NCI-H2196 treated with DMSO at 0.1 percent for 48 hours (cell line): ENCODE data around the gene HBG1.
"Not testable (repeated sequence)": the region's sequence is repeated elsewhere in the genome, so short reads cannot be mapped to it uniquely, and the experiment has no call there.

ENCODE experiments used
- DNase-seq: peaks from one replicate; lab custom pipeline; 2025; ENCODE audit not compliant: unreplicated experiment; lab: John Stamatoyannopoulos, UW

HBG1 gene

GRCh38 chr11:5249807-5250396 is at the start of gene HBG1:
Gene HBG1, minus strand, starts transcription at chr11:5249857. Its CDS starts 53 bp downstream, at chr11:5249804.
- not testable (repeated sequence) for DNase-seq

GRCh38 chr11:5298451-5298850 is 48.8 kb upstream of the HBG1 start:
- no peak for DNase-seq

- no peak for DNase-seq
Observed at GRCh38 chr11:5297721-5298323, 48.2 kb upstream of the HBG1 start.

GRCh38 chr11:5294342-5294995 is 44.8 kb upstream of the HBG1 start:
- not testable (repeated sequence) for DNase-seq

GRCh38 chr11:5293028-5293427 is 43.4 kb upstream of the HBG1 start:
- no peak for DNase-seq

GRCh38 chr11:5291207-5291838 is 41.7 kb upstream of the HBG1 start:
- no peak for DNase-seq

- no peak for DNase-seq
Observed at GRCh38 chr11:5290106-5290505, 40.4 kb upstream of the HBG1 start.

- no peak for DNase-seq
Observed at GRCh38 chr11:5289696-5290095, 40.0 kb upstream of the HBG1 start.

- no peak for DNase-seq
Observed at GRCh38 chr11:5288906-5289550, 39.4 kb upstream of the HBG1 start.

- no peak for DNase-seq
Observed at GRCh38 chr11:5288108-5288905, 38.6 kb upstream of the HBG1 start.

GRCh38 chr11:5286901-5287300 is 37.2 kb upstream of the HBG1 start:
- no peak for DNase-seq

GRCh38 chr11:5286351-5286750 is 36.7 kb upstream of the HBG1 start:
- no peak for DNase-seq

GRCh38 chr11:5285703-5286340 is 36.2 kb upstream of the HBG1 start:
- DNase-seq, result no peak

GRCh38 chr11:5284637-5285036 is 35.0 kb upstream of the HBG1 start:
- no peak for DNase-seq

- no peak for DNase-seq
Observed at GRCh38 chr11:5283882-5284281, 34.2 kb upstream of the HBG1 start.

- DNase-seq, result no peak
Observed at GRCh38 chr11:5283086-5283485, 33.4 kb upstream of the HBG1 start.

- DNase-seq, result no peak
Observed at GRCh38 chr11:5282628-5283027, 33.0 kb upstream of the HBG1 start.

GRCh38 chr11:5281596-5281995 is 31.9 kb upstream of the HBG1 start:
- DNase-seq, result no peak

GRCh38 chr11:5280582-5281102 is 31.0 kb upstream of the HBG1 start:
- no peak for DNase-seq

- no peak for DNase-seq
Observed at GRCh38 chr11:5279471-5280090, 29.9 kb upstream of the HBG1 start.
